ENCODE measurements around the gene DDN.

Gene DDN

DNA sequence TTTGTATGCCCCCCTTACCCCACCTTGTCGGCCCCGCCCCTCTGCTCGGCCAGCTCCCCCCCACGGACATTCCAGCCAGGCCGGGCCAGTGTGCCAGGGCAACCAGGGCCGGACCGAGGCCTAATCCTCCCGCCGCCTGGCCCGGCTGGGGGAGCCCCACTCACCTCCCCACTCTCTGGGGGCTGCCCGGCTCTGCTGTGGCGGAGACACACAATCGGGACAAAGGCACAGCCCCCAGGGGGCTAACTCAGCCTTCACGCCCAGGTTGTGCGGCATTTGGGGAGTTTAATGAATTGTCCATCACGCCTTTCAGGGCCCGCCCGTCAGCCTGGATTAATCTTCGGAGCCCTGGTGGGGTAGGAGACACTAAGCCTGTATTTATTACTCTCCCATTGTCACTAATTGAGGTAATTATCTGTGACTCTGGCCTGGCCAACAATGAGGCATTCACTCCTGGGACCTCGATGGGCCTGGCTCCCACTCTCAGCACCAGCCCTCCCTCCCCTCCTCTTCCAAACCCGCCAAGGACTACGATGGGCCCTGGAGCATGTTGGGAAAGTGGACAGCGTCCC, 12.4 kb downstream of the DDN start:
- Histone ChIP-seq H2BK120ac (ENCODE audit: low read depth, low read length) (no peak overlapping the region), H3K23ac (ENCODE audit: low read length) (no peak overlapping the region), H2BK15ac (replicated peaks; ENCODE audit: low read depth) (no peak overlapping the region), H2AK5ac (ENCODE audit: low read length) (no peak overlapping the region), H3K36me3 (ENCODE audit: control insufficient read depth, insufficient read depth, low read length) (no peaks in the 10 kb centered on the region), H3K27me3 (ENCODE audit: insufficient read depth, low read length, poor library complexity) (peaks cover 32% of the 10 kb centered on the region), H3K9ac (ENCODE audit: low read length) (no peak overlapping the region), H3K27ac (ENCODE audit: low read depth, low read length) (no peak overlapping the region), H3K4me3 (ENCODE audit: low read length) (no peak overlapping the region), H3K56ac (ENCODE audit: low read length) (no peak overlapping the region), H3K18ac (ENCODE audit: low read length) (no peak overlapping the region), H4K5ac (ENCODE audit: low read length) (no peak overlapping the region), H3K4me1 (ENCODE audit: control insufficient read depth, low read depth, low read length) (peaks cover 6% of the 10 kb centered on the region), H3K4me2 (ENCODE audit: low read length) (no peak overlapping the region), H2BK5ac (ENCODE audit: low read length) (no peak overlapping the region), H3K79me2 (ENCODE audit: control insufficient read depth, insufficient read depth, low read length) (no peaks in the 10 kb centered on the region), H3K79me1 (ENCODE audit: low read length) (no peaks in the 10 kb centered on the region), H3K4ac (ENCODE audit: low read depth, low read length) (no peak overlapping the region), H4K8ac (ENCODE audit: low read depth, low read length) (no peak overlapping the region)
- no CpG with 5 or more reads among the region's 23 CpGs for WGBS (ENCODE audit: extremely low coverage, insufficient coverage, low lambda C conversion rate)
- no peak for DNase-seq

DNA sequence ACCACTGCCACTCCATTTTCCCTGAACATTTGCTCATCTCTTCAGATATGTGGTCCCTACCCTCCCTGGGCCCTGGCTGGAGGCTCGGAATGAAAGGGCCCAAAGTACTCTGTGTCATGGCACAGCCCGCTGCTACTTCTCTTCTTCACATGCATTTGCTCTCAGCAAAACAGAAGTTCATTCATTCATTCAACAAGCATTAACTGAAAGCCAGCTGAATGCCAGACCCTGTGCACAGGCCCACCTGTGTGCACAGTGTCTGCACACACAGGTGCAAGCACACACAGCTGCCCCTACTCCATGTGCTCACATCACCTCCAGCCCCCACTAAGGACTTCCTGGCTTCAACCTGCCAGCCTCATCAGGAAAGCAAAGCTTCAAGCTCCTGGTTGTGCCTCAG, 13.3 kb downstream of the DDN start:
- no CpG with 5 or more reads among the region's 2 CpGs for WGBS (ENCODE audit: extremely low coverage, insufficient coverage, low lambda C conversion rate)
- H3K27me3 ChIP-seq (ENCODE audit: insufficient read depth, low read length, poor library complexity) = peaks cover 41% of the 10 kb centered on the region
- H2BK120ac ChIP-seq (ENCODE audit: low read depth, low read length) = no peak overlapping the region
- H4K5ac ChIP-seq (ENCODE audit: low read length) = no peak overlapping the region
- H3K56ac ChIP-seq (ENCODE audit: low read length) = no peak overlapping the region
- H2AK5ac ChIP-seq (ENCODE audit: low read length) = no peak overlapping the region
- no peak overlapping the region for H3K27ac ChIP-seq (ENCODE audit: low read depth, low read length)
- no peak overlapping the region for H4K8ac ChIP-seq (ENCODE audit: low read depth, low read length)
- no peaks in the 10 kb centered on the region for H3K79me1 ChIP-seq (ENCODE audit: low read length)
- H3K4me3 ChIP-seq (ENCODE audit: low read length) = no peak overlapping the region
- H3K4me2 ChIP-seq (ENCODE audit: low read length) = no peak overlapping the region
- H2BK15ac ChIP-seq (replicated peaks; ENCODE audit: low read depth) = no peak overlapping the region
- no peaks in the 10 kb centered on the region for H3K79me2 ChIP-seq (ENCODE audit: control insufficient read depth, insufficient read depth, low read length)
- H3K23ac ChIP-seq (ENCODE audit: low read length) = no peak overlapping the region
- H2BK5ac ChIP-seq (ENCODE audit: low read length) = no peak overlapping the region
- H3K18ac ChIP-seq (ENCODE audit: low read length) = no peak overlapping the region
- peaks cover 2% of the 10 kb centered on the region for H3K4me1 ChIP-seq (ENCODE audit: control insufficient read depth, low read depth, low read length)
- no peak overlapping the region for H3K4ac ChIP-seq (ENCODE audit: low read depth, low read length)
- no peaks in the 10 kb centered on the region for H3K36me3 ChIP-seq (ENCODE audit: control insufficient read depth, insufficient read depth, low read length)
- H3K9ac ChIP-seq (ENCODE audit: low read length) = no peak overlapping the region
- DNase-seq = no peak

DNA sequence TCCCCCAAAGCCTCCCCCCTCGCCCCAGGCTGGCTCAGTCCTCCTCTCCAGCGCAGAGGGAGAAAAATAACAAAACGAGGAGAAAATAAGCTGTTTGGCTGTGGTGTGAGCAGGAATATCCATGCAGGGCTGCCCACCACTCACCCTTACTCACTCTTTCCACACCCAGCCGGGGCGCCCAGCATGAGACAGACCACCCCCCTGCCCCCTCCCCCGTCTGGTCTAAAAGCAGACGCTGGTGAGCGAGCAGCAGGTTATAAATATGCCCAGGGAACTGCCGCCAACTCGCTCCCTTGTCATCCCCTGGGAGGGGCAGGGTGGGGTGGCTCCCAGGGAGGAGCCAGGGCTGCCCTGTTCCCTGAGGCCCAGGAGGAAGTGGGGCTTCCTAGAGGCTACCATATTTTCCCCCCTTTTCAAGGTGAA, 13.7 kb downstream of the DDN start:
- DNase-seq = no peak
- Histone ChIP-seq H2BK15ac (replicated peaks; ENCODE audit: low read depth) (no peak overlapping the region), H3K36me3 (ENCODE audit: control insufficient read depth, insufficient read depth, low read length) (no peaks in the 10 kb centered on the region), H4K5ac (ENCODE audit: low read length) (no peak overlapping the region), H3K4ac (ENCODE audit: low read depth, low read length) (no peak overlapping the region), H4K8ac (ENCODE audit: low read depth, low read length) (no peak overlapping the region), H3K4me1 (ENCODE audit: control insufficient read depth, low read depth, low read length) (no peaks in the 10 kb centered on the region), H3K23ac (ENCODE audit: low read length) (no peak overlapping the region), H3K79me1 (ENCODE audit: low read length) (no peaks in the 10 kb centered on the region), H3K4me3 (ENCODE audit: low read length) (no peak overlapping the region), H3K56ac (ENCODE audit: low read length) (no peak overlapping the region), H3K27me3 (ENCODE audit: insufficient read depth, low read length, poor library complexity) (peaks cover 44% of the 10 kb centered on the region), H2AK5ac (ENCODE audit: low read length) (no peak overlapping the region), H3K27ac (ENCODE audit: low read depth, low read length) (no peak overlapping the region), H3K18ac (ENCODE audit: low read length) (no peak overlapping the region), H2BK120ac (ENCODE audit: low read depth, low read length) (no peak overlapping the region), H3K9ac (ENCODE audit: low read length) (no peak overlapping the region), H3K79me2 (ENCODE audit: control insufficient read depth, insufficient read depth, low read length) (no peaks in the 10 kb centered on the region), H2BK5ac (ENCODE audit: low read length) (no peak overlapping the region), H3K4me2 (ENCODE audit: low read length) (no peak overlapping the region)
- no CpG with 5 or more reads among the region's 10 CpGs for WGBS (ENCODE audit: extremely low coverage, insufficient coverage, low lambda C conversion rate)

DNA sequence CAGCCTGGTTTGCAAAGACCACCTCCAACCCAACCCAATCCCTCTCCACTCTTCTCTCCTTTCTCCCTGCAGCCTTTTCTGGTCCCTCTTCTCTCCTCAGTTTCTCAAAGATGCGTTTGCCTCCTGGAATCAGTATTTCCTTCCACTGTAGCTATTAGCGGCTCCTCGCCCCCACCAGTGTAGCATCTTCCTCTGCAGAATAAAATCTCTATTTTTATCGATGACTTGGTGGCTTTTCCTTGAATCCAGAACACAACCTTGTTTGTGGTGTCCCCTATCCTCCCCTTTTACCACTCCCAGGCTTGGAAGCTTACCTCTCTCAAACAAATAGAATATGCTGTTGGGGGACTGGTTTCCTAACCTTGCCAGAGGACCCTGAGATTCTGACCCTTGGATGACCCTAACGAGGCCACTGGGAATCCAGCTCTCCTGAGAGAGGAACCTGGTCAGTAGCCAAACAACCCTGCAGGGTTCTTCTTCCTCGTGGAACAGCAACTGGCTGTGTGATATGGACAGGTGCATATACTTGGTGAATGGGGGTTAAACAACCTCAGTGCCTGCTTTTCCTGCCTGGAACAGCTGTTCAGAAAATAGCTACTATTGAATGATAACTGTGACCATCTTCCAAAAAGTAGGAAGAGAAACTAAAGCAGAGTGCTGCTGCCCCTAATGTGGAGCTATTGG, 16.6 kb downstream of the DDN start:
- DNase-seq = no peak
- no peak overlapping the region for H2BK15ac ChIP-seq (replicated peaks; ENCODE audit: low read depth)
- no peak overlapping the region for H3K4me3 ChIP-seq (ENCODE audit: low read length)
- H3K27me3 ChIP-seq (ENCODE audit: insufficient read depth, low read length, poor library complexity) = peaks cover 71% of the 10 kb centered on the region
- H2BK120ac ChIP-seq (ENCODE audit: low read depth, low read length) = no peak overlapping the region
- H4K8ac ChIP-seq (ENCODE audit: low read depth, low read length) = no peak overlapping the region
- no peak overlapping the region for H2AK5ac ChIP-seq (ENCODE audit: low read length)
- H3K79me1 ChIP-seq (ENCODE audit: low read length) = no peaks in the 10 kb centered on the region
- H3K36me3 ChIP-seq (ENCODE audit: control insufficient read depth, insufficient read depth, low read length) = no peaks in the 10 kb centered on the region
- H3K79me2 ChIP-seq (ENCODE audit: control insufficient read depth, insufficient read depth, low read length) = no peaks in the 10 kb centered on the region
- no peak overlapping the region for H3K56ac ChIP-seq (ENCODE audit: low read length)
- H3K23ac ChIP-seq (ENCODE audit: low read length) = no peak overlapping the region
- no peak overlapping the region for H3K4ac ChIP-seq (ENCODE audit: low read depth, low read length)
- H3K4me2 ChIP-seq (ENCODE audit: low read length) = no peak overlapping the region
- H3K9ac ChIP-seq (ENCODE audit: low read length) = no peak overlapping the region
- no CpG with 5 or more reads among the region's 6 CpGs for WGBS (ENCODE audit: extremely low coverage, insufficient coverage, low lambda C conversion rate)
- no peak overlapping the region for H2BK5ac ChIP-seq (ENCODE audit: low read length)
- no peak overlapping the region for H3K18ac ChIP-seq (ENCODE audit: low read length)
- H3K4me1 ChIP-seq (ENCODE audit: control insufficient read depth, low read depth, low read length) = no peaks in the 10 kb centered on the region
- H3K27ac ChIP-seq (ENCODE audit: low read depth, low read length) = no peak overlapping the region
- H4K5ac ChIP-seq (ENCODE audit: low read length) = no peak overlapping the region

DNA sequence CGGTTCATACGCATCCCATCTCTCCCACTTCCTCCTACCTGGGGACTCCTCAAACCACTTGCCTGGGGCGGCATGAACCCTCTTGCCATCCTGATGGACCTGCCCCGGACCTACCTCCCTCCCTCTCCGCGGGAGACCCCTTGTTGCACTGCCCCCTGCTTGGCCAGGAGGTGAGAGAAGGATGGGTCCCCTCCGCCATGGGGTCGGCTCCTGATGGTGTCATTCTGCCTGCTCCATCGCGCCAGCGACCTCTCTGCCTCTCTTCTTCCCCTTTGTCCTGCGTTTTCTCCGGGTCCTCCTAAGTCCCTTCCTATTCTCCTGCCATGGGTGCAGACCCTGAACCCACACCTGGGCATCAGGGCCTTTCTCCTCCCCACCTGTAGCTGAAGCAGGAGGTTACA, 17.4 kb downstream of the DDN start:
- WGBS (ENCODE audit: extremely low coverage, insufficient coverage, low lambda C conversion rate) = no CpG with 5 or more reads among the region's 13 CpGs
- no peak overlapping the region for H2BK5ac ChIP-seq (ENCODE audit: low read length)
- no peaks in the 10 kb centered on the region for H3K79me1 ChIP-seq (ENCODE audit: low read length)
- H2AK5ac ChIP-seq (ENCODE audit: low read length) = no peak overlapping the region
- DNase-seq = no peak
- no peak overlapping the region for H3K4ac ChIP-seq (ENCODE audit: low read depth, low read length)
- H3K36me3 ChIP-seq (ENCODE audit: control insufficient read depth, insufficient read depth, low read length) = no peaks in the 10 kb centered on the region
- no peak overlapping the region for H3K27ac ChIP-seq (ENCODE audit: low read depth, low read length)
- H3K18ac ChIP-seq (ENCODE audit: low read length) = no peak overlapping the region
- no peaks in the 10 kb centered on the region for H3K4me1 ChIP-seq (ENCODE audit: control insufficient read depth, low read depth, low read length)
- H3K23ac ChIP-seq (ENCODE audit: low read length) = peak overlapping the region; percentile 94
- no peak overlapping the region for H2BK120ac ChIP-seq (ENCODE audit: low read depth, low read length)
- H3K79me2 ChIP-seq (ENCODE audit: control insufficient read depth, insufficient read depth, low read length) = no peaks in the 10 kb centered on the region
- no peak overlapping the region for H4K5ac ChIP-seq (ENCODE audit: low read length)
- H4K8ac ChIP-seq (ENCODE audit: low read depth, low read length) = no peak overlapping the region
- H3K27me3 ChIP-seq (ENCODE audit: insufficient read depth, low read length, poor library complexity) = peaks cover 74% of the 10 kb centered on the region
- H2BK15ac ChIP-seq (replicated peaks; ENCODE audit: low read depth) = no peak overlapping the region
- no peak overlapping the region for H3K4me2 ChIP-seq (ENCODE audit: low read length)
- H3K56ac ChIP-seq (ENCODE audit: low read length) = no peak overlapping the region
- no peak overlapping the region for H3K4me3 ChIP-seq (ENCODE audit: low read length)
- H3K9ac ChIP-seq (ENCODE audit: low read length) = no peak overlapping the region
